ENCODE measurements around the gene TYMP. TPM values are rescaled to one million over a fixed set of nuclear protein-coding genes. Genes with fewer than 3 reads are reported as not detected.
A peak's percentile ranks its signal among the peaks of the same experiment; 100 is the strongest.

Gene TYMP
- total and polyA plus RNA-seq, 10 of the 15 experiments (the other 5 are each of a cell fraction or from before 2014, with no cell fraction given), result 0.42 to 57.8 (median 24.6) TPM

GRCh38 chr22:50526108-50526833 is 3.5 kb downstream of the TYMP start (continued):
- peak; percentile 57 to 60 (median 58); a peak in 5 of 6 replicates for TF ChIP-seq CTCF (IDR thresholded peaks at IDR 0.05 in 2 of 3, conservative IDR thresholded peaks at IDR 0.05 in 1 of 3; ENCODE audit: control insufficient read depth in 2 of 3, extremely low read depth in 1 of 3, insufficient read depth in 1 of 3, low read depth in 3 of 3, low read length in 3 of 3)
- no peak; a peak in 1 of 4 replicates for TF ChIP-seq EP300 (IDR thresholded peaks at IDR 0.05; ENCODE audit: borderline replicate concordance in 1 of 2, control insufficient read depth in 1 of 2, low read depth in 2 of 2, low read length in 2 of 2)
- no peak for TF ChIP-seq YBX1 (IDR thresholded peaks at IDR 0.05)
- TF ChIP-seq CBX3 (IDR thresholded peaks at IDR 0.05; ENCODE audit: borderline replicate concordance, low read depth), result no peak
- TF ChIP-seq HDAC2 (IDR thresholded peaks at IDR 0.05), result no peak
- TF ChIP-seq ZBTB33 (IDR thresholded peaks at IDR 0.05), result no peak
- TF ChIP-seq SPI1 (IDR thresholded peaks at IDR 0.05; ENCODE audit: borderline replicate concordance, insufficient read depth, low read depth, low read length), result 0 out of 2 replicates have a peak, but pooled peaks have one; percentile 11
- TF ChIP-seq POU2F2 (IDR thresholded peaks at IDR 0.05; ENCODE audit: borderline replicate concordance, low read depth, low read length), result peak; percentile 28; the same call in 1 of the 3 replicates
- no peak for TF ChIP-seq FOXK2 (IDR thresholded peaks at IDR 0.05)
- peak; percentile 35 for TF ChIP-seq MYC (IDR thresholded peaks at IDR 0.05; ENCODE audit: insufficient read depth, insufficient read length, insufficient replicate concordance, low read length, severe bottlenecking)
- no peak for TF ChIP-seq ZNF384 (IDR thresholded peaks at IDR 0.05; ENCODE audit: borderline replicate concordance, low read depth, low read length)
- TF ChIP-seq ZNF622 (IDR thresholded peaks at IDR 0.05), result no peak
- no peak for TF ChIP-seq CEBPZ (IDR thresholded peaks at IDR 0.05; ENCODE audit: low read depth, low read length)
- no peak for TF ChIP-seq PML (IDR thresholded peaks at IDR 0.05; ENCODE audit: low read length)
- TF ChIP-seq POLR2AphosphoS2 (IDR thresholded peaks at IDR 0.05; ENCODE audit: low read depth, low read length), result no peak
- TF ChIP-seq SIN3A (IDR thresholded peaks at IDR 0.05; ENCODE audit: low read depth, low read length), result no peak
- TF ChIP-seq CBFB (IDR thresholded peaks at IDR 0.05; ENCODE audit: low read depth), result peak; percentile 7; the same call in 1 of the 2 replicates
- TF ChIP-seq LARP7 (IDR thresholded peaks at IDR 0.05), result peak; percentile 75
- no peak for TF ChIP-seq NFYA (IDR thresholded peaks at IDR 0.05; ENCODE audit: borderline replicate concordance, low read depth, low read length)
- TF ChIP-seq TCF12 (IDR thresholded peaks at IDR 0.05; ENCODE audit: low read depth, low read length), result peak; percentile 83
